IMR-90 (cell line): ENCODE data around the gene FBXW7.

Experiments used
- CHD1 ChIP-seq: IDR thresholded peaks from 2 replicates; pipeline ENCODE4 v1.6.1; 2012; ENCODE audit warnings: low read depth, low read length, improper control_type of control experiment
- CTCF ChIP-seq: conservative IDR thresholded peaks from 2 replicates; pipeline ENCODE4 v1.5.1; 2012; ENCODE audit warnings: mild to moderate bottlenecking, low read depth, low read length, improper control_type of control experiment
- ELK1 ChIP-seq: fragments of 150-350 bp; IDR thresholded peaks from 2 replicates; pipeline ENCODE4 v1.6.1; 2016; ENCODE audit warnings: low read depth, mild to moderate bottlenecking, low read length, moderate library complexity, borderline replicate concordance
- FOS ChIP-seq: fragments of 150-350 bp; IDR thresholded peaks from 2 replicates; pipeline ENCODE4 v1.6.1; 2016; ENCODE audit warnings: low read depth, low read length
- MAFK ChIP-seq: IDR thresholded peaks from 2 replicates; pipeline ENCODE4 v1.6.1; 2012; ENCODE audit warnings: low read depth, low read length, improper control_type of control experiment
- NFE2L2 ChIP-seq: fragments of 150-350 bp; IDR thresholded peaks from 2 replicates; pipeline ENCODE4 v1.6.1; 2016; ENCODE audit warnings: low read depth, mild to moderate bottlenecking, low read length
- POLR2A ChIP-seq: IDR thresholded peaks from 2 replicates; pipeline ENCODE4 v1.6.1; 2012; ENCODE audit warnings: mild to moderate bottlenecking, low read depth, low read length
- RAD21 ChIP-seq: IDR thresholded peaks from 2 replicates; pipeline ENCODE4 v1.6.1; 2012; ENCODE audit warnings: low read length, improper control_type of control experiment

GRCh38 chr4:152525878-152526277, 10.0 kb downstream of the FBXW7 start:
- no peak for TF ChIP-seq CTCF
- TF ChIP-seq RAD21: no peak
- TF ChIP-seq ELK1: no peak
- no peak for TF ChIP-seq FOS
- TF ChIP-seq POLR2A: no peak
- no peak for TF ChIP-seq MAFK
- TF ChIP-seq NFE2L2: no peak
- no peak for TF ChIP-seq CHD1
